ENCODE measurements around the gene DPM2. TPM values are rescaled to one million over a fixed set of nuclear protein-coding genes. Genes with fewer than 3 reads are reported as not detected.
A peak's percentile ranks its signal among the peaks of the same experiment; 100 is the strongest.

Gene DPM2
- total RNA-seq, 1 donor from 2014 or later: 32.7 TPM

GRCh38 chr9:127898433-127899127, 39.1 kb downstream of the DPM2 start:
- Mint-ChIP-seq H3K27ac (ENCODE audit: unreplicated experiment) (peak overlapping the region; percentile 81), H3K27me3 (ENCODE audit: low read depth, unreplicated experiment) (no peaks in the 10 kb centered on the region), H3K4me3 (ENCODE audit: unreplicated experiment) (peak overlapping the region; percentile 92), H3K9me3 (ENCODE audit: unreplicated experiment) (no peaks in the 10 kb centered on the region), H3K4me1 (ENCODE audit: low read depth, unreplicated experiment) (peaks cover 7% of the 10 kb centered on the region), H3K36me3 (ENCODE audit: low read depth, unreplicated experiment) (peaks cover 23% of the 10 kb centered on the region)
- H3K36me3 ChIP-seq (ENCODE audit: insufficient read depth, low read length): peaks cover 27% of the 10 kb centered on the region
- H3K27me3 ChIP-seq (ENCODE audit: insufficient read depth, low read length): no peaks in the 10 kb centered on the region
- H3K9me3 ChIP-seq (ENCODE audit: insufficient read depth, low read depth, low read length): peaks cover 9% of the 10 kb centered on the region
- H3K4me2 ChIP-seq (ENCODE audit: low read length): peak overlapping the region; percentile 83
- DNase-seq (ENCODE audit: low read depth) (peak; percentile 88), FAIRE-seq (no peak)
- TF ChIP-seq CTCF (IDR thresholded peaks at IDR 0.05; ENCODE audit: insufficient read depth, low read depth, low read length) (no peak), EZH2 (IDR thresholded peaks at IDR 0.05; ENCODE audit: insufficient read depth, low read length) (no peak)
- H3K27ac ChIP-seq (ENCODE audit: low read depth, low read length): peak overlapping the region; percentile 76
- H3K4me1 ChIP-seq (ENCODE audit: insufficient read depth, low read length): peaks cover 24% of the 10 kb centered on the region
- peak overlapping the region; percentile 66 for H2AFZ ChIP-seq (ENCODE audit: low read depth, low read length)
- H4K20me1 ChIP-seq (ENCODE audit: insufficient read depth, low read length): peaks cover 30% of the 10 kb centered on the region
- H3K9ac ChIP-seq (ENCODE audit: low read length): peak overlapping the region; percentile 94
- peaks cover 31% of the 10 kb centered on the region for H3K79me2 ChIP-seq (ENCODE audit: insufficient read depth, low read length)
- H3K4me3 ChIP-seq (ENCODE audit: insufficient read depth, low read depth, low read length): peak overlapping the region; percentile 76

DNA sequence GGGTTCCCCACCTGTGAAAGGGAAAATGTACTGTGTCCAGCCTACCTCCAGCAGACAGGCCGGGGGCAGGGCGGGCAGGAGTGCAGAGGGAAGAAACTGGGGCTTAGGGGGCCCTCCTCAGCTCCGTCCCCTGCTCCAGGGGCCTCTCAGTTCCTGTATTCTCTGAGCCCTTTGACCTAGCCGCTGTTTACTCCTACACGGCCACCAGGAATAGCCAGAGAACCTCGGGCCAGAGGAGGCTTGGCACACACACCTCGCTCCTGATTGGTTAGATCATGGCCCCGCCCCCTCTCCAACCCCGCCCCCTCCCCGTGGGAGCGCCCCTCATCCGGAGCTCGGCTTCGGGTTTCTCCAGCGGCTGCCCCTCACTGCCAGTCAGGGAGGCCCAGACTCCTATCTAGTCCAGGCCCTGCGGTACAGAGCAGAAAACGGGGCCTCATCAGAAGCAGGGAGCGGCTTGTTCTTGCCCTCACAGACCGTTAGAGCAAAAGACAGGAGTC, 40.4 kb downstream of the DPM2 start:
- Mint-ChIP-seq H3K27me3 (ENCODE audit: low read depth, unreplicated experiment) (no peaks in the 10 kb centered on the region), H3K4me1 (ENCODE audit: low read depth, unreplicated experiment) (peaks cover 11% of the 10 kb centered on the region), H3K27ac (ENCODE audit: unreplicated experiment) (no peak overlapping the region), H3K9me3 (ENCODE audit: unreplicated experiment) (no peaks in the 10 kb centered on the region), H3K4me3 (ENCODE audit: unreplicated experiment) (peak overlapping the region; percentile 60), H3K36me3 (ENCODE audit: low read depth, unreplicated experiment) (peaks cover 37% of the 10 kb centered on the region)
- TF ChIP-seq CTCF (IDR thresholded peaks at IDR 0.05; ENCODE audit: insufficient read depth, low read depth, low read length) (no peak), EZH2 (IDR thresholded peaks at IDR 0.05; ENCODE audit: insufficient read depth, low read length) (no peak)
- Histone ChIP-seq H3K4me1 (ENCODE audit: insufficient read depth, low read length) (peaks cover 24% of the 10 kb centered on the region), H3K27ac (ENCODE audit: low read depth, low read length) (peak overlapping the region; percentile 46), H4K20me1 (ENCODE audit: insufficient read depth, low read length) (peaks cover 38% of the 10 kb centered on the region), H3K27me3 (ENCODE audit: insufficient read depth, low read length) (no peaks in the 10 kb centered on the region), H3K4me2 (ENCODE audit: low read length) (peak overlapping the region; percentile 83), H2AFZ (ENCODE audit: low read depth, low read length) (no peak overlapping the region), H3K79me2 (ENCODE audit: insufficient read depth, low read length) (peaks cover 31% of the 10 kb centered on the region), H3K4me3 (ENCODE audit: insufficient read depth, low read depth, low read length) (no peak overlapping the region), H3K9ac (ENCODE audit: low read length) (peak overlapping the region; percentile 24), H3K9me3 (ENCODE audit: insufficient read depth, low read depth, low read length) (peaks cover 13% of the 10 kb centered on the region), H3K36me3 (ENCODE audit: insufficient read depth, low read length) (peaks cover 36% of the 10 kb centered on the region)
- FAIRE-seq (no peak), DNase-seq (ENCODE audit: low read depth) (peak; percentile 52)
